ENCODE results near the gene MED13.
"Not testable (repeated sequence)": the region's sequence is repeated elsewhere in the genome, so short reads cannot be mapped to it uniquely, and the experiment has no call there.

MED13 gene

DNA sequence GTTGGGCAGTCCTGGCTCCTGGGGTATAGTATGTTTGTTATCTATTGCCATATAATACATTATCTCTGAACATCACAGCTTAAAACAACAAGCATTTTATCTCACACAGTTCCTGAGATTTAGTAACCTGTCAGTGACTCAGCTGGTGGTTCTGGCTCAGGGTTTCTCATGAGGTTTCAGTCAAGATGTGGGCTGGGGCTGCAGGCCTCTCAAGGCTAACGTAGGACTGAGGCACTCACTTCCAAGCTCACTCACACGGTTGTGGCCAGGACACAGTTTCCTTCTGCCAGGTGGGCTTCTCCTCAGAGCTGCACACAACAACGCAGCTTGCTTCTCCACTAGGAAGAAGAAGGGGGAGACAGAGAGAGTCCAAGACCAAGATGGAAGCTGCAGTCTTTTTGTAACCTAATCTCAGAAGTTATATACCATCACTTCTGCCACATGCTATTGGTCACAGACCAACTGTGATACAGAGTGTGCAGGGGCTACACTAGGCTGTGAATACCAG lies 10.3 kb upstream of the MED13 start:
- TF ChIP-seq, protein P1, sequence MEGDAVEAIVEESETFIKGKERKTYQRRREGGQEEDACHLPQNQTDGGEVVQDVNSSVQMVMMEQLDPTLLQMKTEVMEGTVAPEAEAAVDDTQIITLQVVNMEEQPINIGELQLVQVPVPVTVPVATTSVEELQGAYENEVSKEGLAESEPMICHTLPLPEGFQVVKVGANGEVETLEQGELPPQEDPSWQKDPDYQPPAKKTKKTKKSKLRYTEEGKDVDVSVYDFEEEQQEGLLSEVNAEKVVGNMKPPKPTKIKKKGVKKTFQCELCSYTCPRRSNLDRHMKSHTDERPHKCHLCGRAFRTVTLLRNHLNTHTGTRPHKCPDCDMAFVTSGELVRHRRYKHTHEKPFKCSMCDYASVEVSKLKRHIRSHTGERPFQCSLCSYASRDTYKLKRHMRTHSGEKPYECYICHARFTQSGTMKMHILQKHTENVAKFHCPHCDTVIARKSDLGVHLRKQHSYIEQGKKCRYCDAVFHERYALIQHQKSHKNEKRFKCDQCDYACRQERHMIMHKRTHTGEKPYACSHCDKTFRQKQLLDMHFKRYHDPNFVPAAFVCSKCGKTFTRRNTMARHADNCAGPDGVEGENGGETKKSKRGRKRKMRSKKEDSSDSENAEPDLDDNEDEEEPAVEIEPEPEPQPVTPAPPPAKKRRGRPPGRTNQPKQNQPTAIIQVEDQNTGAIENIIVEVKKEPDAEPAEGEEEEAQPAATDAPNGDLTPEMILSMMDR (conservative IDR thresholded peaks at IDR 0.05) = no peak

DNA sequence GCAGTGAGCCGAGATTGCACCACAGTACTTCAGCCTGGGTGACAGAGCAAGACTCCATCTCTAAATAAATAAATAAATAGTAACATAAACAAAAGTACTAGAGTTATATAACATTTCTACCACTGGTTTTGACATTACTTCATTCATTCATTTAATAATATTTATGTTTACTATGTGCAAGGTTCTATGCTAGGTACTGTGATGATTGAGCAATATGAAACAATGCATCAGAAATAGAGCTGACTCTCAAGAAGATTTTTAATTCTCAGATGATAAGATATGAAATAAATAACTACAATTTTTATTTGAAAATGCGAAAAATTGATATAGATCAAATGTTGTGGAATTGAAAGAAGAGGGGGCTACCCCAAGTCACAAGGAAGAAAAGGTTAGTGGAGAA lies 8.9 kb upstream of the MED13 start:
- no peak overlapping the region for H3K27ac ChIP-seq
- TF ChIP-seq, protein P1 (conservative IDR thresholded peaks at IDR 0.05) = no peak

More for the DNA sequence above, 10.3 kb upstream of the MED13 start:
- H3K27ac ChIP-seq = no peak overlapping the region

DNA sequence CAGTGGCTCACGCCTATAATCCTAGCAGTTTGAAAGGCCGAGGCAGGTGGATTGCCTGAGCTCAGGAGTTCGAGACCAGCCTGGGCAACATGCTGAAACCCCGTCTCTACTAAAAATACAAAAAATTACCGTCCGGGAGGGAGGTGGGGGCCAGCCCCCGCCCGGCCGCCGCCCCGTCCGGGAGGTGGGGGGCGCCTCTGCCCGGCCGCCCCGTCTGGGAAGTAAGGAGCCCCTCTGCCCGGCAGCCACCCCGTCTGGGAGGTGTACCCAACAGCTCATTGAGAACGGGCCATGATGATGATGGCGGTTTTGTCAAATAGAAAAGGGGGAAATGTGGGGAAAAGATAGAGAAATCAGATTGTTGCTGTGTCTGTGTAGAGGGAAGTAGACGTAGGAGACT lies 7.8 kb upstream of the MED13 start:
- not testable (repeated sequence) for H3K27ac ChIP-seq

DNA sequence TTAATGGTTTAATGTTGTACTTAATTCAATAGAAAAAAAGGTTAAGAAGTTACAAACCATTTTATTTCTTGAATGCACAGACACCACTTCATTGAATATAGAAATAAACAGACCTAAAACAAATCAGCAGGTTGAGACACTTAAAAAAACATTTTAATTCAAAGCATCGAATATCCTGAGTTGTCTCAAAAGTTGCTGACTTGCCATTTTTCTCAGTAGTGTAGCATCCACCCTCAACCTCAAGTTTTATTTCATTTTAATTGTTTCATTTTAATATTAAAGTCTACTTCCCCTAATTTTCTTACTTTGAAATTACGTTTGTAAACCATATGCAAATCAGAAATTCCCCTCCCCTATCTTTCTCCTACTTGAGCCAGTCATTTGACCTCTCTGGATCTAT lies 5.8 kb upstream of the MED13 start:
- H3K27ac ChIP-seq = no peak overlapping the region
- TF ChIP-seq, protein P1 (conservative IDR thresholded peaks at IDR 0.05) = no peak

DNA sequence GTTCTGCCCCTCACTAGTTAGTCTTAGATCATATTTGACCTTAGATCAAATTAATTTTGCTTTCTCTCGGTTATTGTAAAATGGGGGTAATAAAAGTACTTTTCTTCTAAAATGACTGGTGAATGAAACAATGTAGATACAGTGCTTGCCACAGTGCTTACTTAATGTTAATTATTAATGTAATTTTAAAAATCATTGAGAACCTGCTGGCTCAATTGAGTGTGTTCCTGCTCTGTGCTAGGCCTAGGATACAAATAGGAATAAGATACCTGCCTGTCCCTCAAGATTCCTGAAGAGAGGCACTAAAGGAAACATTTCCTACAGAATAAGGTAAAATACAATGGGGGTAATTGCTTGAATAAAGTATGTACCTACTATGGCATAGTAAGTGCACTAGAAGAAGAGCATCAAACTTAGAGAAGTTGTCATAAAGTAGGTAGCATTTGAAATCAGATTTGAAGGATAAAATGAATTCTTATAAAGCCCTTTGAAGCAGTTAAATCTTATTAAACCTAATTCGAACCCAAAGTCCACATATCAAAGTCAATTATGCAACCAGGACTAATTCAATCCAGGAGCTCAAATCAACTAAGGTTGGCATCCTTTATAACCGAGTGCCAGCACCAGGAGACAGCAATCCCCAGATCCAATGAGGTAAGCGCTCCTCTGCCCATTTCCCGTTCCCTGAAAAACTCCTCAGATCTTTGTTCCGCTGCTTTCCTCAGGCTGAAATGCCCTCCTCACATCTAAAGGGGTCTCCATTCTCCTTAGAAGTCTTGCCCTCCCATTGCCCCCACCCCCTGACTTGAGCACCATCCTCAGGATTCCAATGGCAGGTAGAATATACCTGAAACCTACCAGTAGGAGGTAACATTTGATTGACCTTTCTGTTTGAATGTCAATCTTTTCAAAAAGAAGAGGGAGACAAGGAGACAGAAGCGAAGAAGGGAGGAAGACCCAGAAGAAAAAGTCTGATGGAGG lies 2.4 kb upstream of the MED13 start:
- TF ChIP-seq, protein P1 (conservative IDR thresholded peaks at IDR 0.05) = no peak

DNA sequence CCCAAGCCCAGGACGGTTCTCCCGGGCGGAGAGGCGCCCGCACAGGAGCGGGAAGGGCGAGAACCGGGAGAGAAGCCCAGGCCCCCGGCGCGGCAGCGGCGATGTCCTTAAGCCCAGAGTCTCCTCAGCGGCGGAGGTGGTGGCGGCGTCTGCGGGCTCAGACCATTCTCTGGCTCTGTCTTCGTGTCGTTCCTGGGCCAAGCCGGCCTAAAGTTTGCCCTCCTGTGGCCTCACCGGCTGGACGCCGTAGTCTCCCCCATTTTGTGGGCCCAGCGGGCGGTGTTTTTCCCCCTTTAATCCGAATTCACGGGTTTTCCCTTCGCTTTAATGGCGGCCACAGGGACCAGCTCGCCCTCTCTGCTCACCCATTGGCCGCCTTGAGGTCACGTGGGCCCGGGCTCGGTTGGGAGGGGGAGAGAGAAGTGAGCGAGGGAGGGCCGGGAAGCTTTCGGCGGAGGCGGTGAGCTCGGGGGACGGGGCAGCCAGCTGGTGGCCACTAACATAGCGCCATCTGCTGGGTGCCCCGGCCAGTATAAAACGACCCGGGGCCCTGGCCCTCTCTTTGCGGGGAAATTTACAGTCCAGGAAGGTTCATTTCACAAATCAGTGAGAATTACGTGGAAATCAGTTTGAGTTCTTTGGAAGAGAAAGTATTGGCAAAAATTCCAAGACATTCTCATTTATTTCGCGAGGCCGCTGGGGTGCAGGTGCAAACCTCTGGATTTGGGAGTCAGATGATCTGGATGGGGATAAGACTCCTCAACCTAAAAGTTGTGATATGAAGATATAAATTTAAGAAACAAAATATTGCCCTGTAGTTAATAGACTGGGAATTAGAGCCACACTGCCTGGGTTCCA lies 762 bp upstream of the MED13 start:
- TF ChIP-seq, protein P1 (conservative IDR thresholded peaks at IDR 0.05) = peak; percentile 96
- peak overlapping the region; percentile 97 for H3K27ac ChIP-seq

More for the DNA sequence above, 2.4 kb upstream of the MED13 start:
- H3K27ac ChIP-seq = peak overlapping the region; percentile 97

DNA sequence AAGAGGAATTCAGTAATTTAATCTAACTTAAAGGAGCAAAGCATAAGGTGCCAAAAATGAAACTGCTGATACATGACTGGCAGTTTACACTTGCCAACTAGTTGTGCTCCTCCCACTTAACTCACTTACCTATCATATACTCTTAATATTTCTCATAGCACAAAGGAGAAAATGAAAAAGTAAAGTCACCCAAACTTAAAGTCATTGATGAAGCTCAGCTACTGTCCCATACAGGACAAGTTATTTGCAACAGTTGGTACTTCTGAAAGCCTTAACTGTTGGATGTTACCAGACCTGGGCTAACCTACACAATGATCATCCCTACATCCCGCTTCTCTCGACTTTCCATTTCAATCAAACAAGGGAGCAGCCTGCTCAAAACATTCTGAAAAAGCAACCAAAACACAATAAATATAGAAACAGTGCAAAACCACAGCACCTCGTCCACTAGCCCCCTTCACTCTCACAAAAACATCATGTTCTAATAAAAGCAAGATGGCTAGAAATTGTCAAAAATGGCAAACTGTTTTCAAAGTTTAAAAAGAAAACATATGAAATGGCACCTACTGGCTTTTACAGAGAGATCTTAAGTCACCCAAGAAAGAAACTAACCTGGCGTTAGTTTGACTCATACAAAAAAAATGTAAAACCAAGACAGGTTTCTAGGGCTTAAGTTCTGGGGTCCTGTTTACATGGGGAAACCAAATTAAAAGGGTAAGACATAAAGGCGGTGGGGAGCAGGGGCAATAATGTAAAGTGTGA lies 868 bp downstream of the MED13 start:
- TF ChIP-seq, protein P1 (conservative IDR thresholded peaks at IDR 0.05) = no peak
- peak overlapping the region; percentile 97 for H3K27ac ChIP-seq

Measured in VCaP (cell line).